SK-N-SH (cell line): Measurements from ENCODE around the gene MAP2K7. TPM values are rescaled to one million over a fixed set of nuclear protein-coding genes. Genes with fewer than 3 reads are reported as not detected.
A peak's percentile ranks its signal among the peaks of the same experiment; 100 is the strongest.

Source experiments
- CTCF ChIA-PET: fragments of 300-600, 350-600 bp; formaldehyde crosslinking; extraction: SDS; loops from one replicate; lab custom pipeline; 2021; lab: Yijun Ruan, JAX
- POLR2A ChIA-PET: fragments of 350-600 bp; sonication (Branson Sonifier 250); formaldehyde crosslinking; extraction: SDS; loops from one replicate; lab custom pipeline; 2020; ENCODE audit warnings: antibody characterized with exemption, inconsistent platforms; lab: Yijun Ruan, JAX
- DNase-seq: peaks from one replicate; pipeline ENCODE4 v3.0.0; 2012
- H2AFZ ChIP-seq: fragments of 200-600 bp; sonication (generic); 2 replicates; pipeline ENCODE4 v1.8.1; 2016; ENCODE audit warnings: antibody characterized with exemption, mild to moderate bottlenecking, low read depth
- H3F3A ChIP-seq: fragments of 200-600 bp; sonication (generic); replicated peaks from 2 replicates; pipeline ENCODE3; 2016; ENCODE audit warnings: antibody characterized with exemption, mild to moderate bottlenecking; ENCODE audit not compliant: insufficient read depth
- H3K27ac ChIP-seq, 2 experiments: fragments of 200-500 bp in 1 of 2; fragments of 200-600 bp in 1 of 2; sonication (Bioruptor generic) in 1 of 2; sonication (generic), shearing (Covaris generic) in 1 of 2; 2 replicates each; pipeline versions ENCODE4 v1.5.1 to v1.6.1; 2014 to 2016; ENCODE audit warnings: low read depth in 2 of 2, inconsistent platforms in 1 of 2, low read length in 1 of 2, mild to moderate bottlenecking in 1 of 2, mixed read lengths in 1 of 2
- H3K27me3 ChIP-seq: fragments of 200-600 bp; sonication (generic), shearing (Covaris generic); 2 replicates; pipeline ENCODE4 v1.6.1; 2016; ENCODE audit warnings: mixed run types; ENCODE audit not compliant: insufficient read depth
- H3K36me3 ChIP-seq, 2 experiments: fragments of 200-500 bp in 1 of 2; fragments of 200-600 bp in 1 of 2; sonication (Bioruptor generic) in 1 of 2; sonication (generic) in 1 of 2; replicated peaks in 1 of 2; 2 replicates each; pipeline versions ENCODE3 to v1.5.1; 2014 to 2016; ENCODE audit warnings: low read length in 1 of 2, mild to moderate bottlenecking in 1 of 2; ENCODE audit not compliant: insufficient read depth in 2 of 2, control insufficient read depth in 1 of 2
- H3K4me1 ChIP-seq, 2 experiments: fragments of 200-500 bp in 1 of 2; fragments of 200-600 bp in 1 of 2; sonication (Bioruptor generic) in 1 of 2; sonication (generic), shearing (Covaris generic) in 1 of 2; 2 replicates each; pipeline versions ENCODE4 v1.5.1 to v1.6.1; 2014 to 2016; ENCODE audit warnings: low read depth in 1 of 2, low read length in 1 of 2, mixed run types in 1 of 2; ENCODE audit not compliant: insufficient read depth in 2 of 2, control insufficient read depth in 1 of 2
- H3K4me2 ChIP-seq: fragments of 200-600 bp; sonication (generic), shearing (Covaris generic); 2 replicates; pipeline ENCODE4 v1.6.1; 2017; ENCODE audit warnings: mixed run types
- H3K4me3 ChIP-seq, 2 experiments: fragments of 200-500 bp in 1 of 2; fragments of 200-600 bp in 1 of 2; sonication (Bioruptor generic) in 1 of 2; sonication (generic), shearing (Covaris generic) in 1 of 2; 2 replicates each; pipeline versions ENCODE4 v1.5.1 to v1.8.1; 2014 to 2016; ENCODE audit warnings: low read depth in 2 of 2, inconsistent platforms in 1 of 2, low read length in 1 of 2, mild to moderate bottlenecking in 1 of 2, mixed read lengths in 1 of 2, moderate library complexity in 1 of 2
- H3K79me2 ChIP-seq: fragments of 200-600 bp; sonication (generic); 2 replicates; pipeline ENCODE4 v1.8.1; 2017; ENCODE audit warnings: mild to moderate bottlenecking; ENCODE audit not compliant: insufficient read depth
- H3K9ac ChIP-seq: fragments of 200-600 bp; sonication (generic); 2 replicates; pipeline ENCODE4 v1.6.1; 2017; ENCODE audit warnings: mixed run types
- H3K9me2 ChIP-seq: fragments of 200-600 bp; sonication (generic); 2 replicates; pipeline ENCODE4 v1.6.1; 2017; ENCODE audit warnings: mixed run types
- H3K9me3 ChIP-seq: fragments of 200-600 bp; sonication (generic); 2 replicates; pipeline ENCODE4 v1.6.1; 2017; ENCODE audit warnings: mixed run types, mild to moderate bottlenecking, moderate library complexity
- H4K20me1 ChIP-seq: fragments of 200-600 bp; sonication (generic); 2 replicates; pipeline ENCODE4 v1.6.1; 2017; ENCODE audit warnings: mild to moderate bottlenecking, mixed run types; ENCODE audit not compliant: insufficient read depth
- CHD2 ChIP-seq: fragments of 150-350 bp; IDR thresholded peaks from 2 replicates; pipeline ENCODE4 v1.6.1; 2018; ENCODE audit warnings: low read length; ENCODE audit not compliant: partially characterized antibody
- ELF1 ChIP-seq: IDR thresholded peaks from 2 replicates; pipeline ENCODE4 v1.4.0; 2012
- EZH2phosphoT487 ChIP-seq: fragments of 200-600 bp; sonication (generic); IDR thresholded peaks from 2 replicates; pipeline ENCODE4 v1.6.1; 2017; ENCODE audit warnings: low read depth, mixed run types, mild to moderate bottlenecking, antibody characterized with exemption, moderate library complexity, borderline replicate concordance
- FOXJ3 ChIP-seq: sonication (generic); formaldehyde crosslinking; IDR thresholded peaks from 2 replicates; pipeline ENCODE4 v1.5.1; 2020; ENCODE audit warnings: mild to moderate bottlenecking, missing genetic modification reagents
- FOXM1 ChIP-seq: IDR thresholded peaks from 2 replicates; pipeline ENCODE4 v1.4.0; 2012; ENCODE audit warnings: low read depth, mild to moderate bottlenecking
- GABPA ChIP-seq: IDR thresholded peaks from 2 replicates; pipeline ENCODE4 v1.4.0; 2012; ENCODE audit warnings: low read depth, mild to moderate bottlenecking
- GATA2 ChIP-seq: sonication (generic); formaldehyde crosslinking; IDR thresholded peaks from 2 replicates; pipeline ENCODE4 v1.5.0; 2020; ENCODE audit warnings: mild to moderate bottlenecking, missing genetic modification reagents
- MEF2A ChIP-seq: IDR thresholded peaks from 2 replicates; pipeline ENCODE4 v1.4.0; 2012; ENCODE audit warnings: low read depth, borderline replicate concordance
- NFIC ChIP-seq: IDR thresholded peaks from 2 replicates; pipeline ENCODE4 v1.4.0; 2012; ENCODE audit warnings: borderline replicate concordance
- NRF1 ChIP-seq: IDR thresholded peaks from 2 replicates; pipeline ENCODE4 v1.6.1; 2012; ENCODE audit warnings: low read depth, mild to moderate bottlenecking, low read length
- PBX3 ChIP-seq: IDR thresholded peaks from 2 replicates; pipeline ENCODE4; 2012
- POLR2AphosphoS5 ChIP-seq: IDR thresholded peaks from 2 replicates; pipeline ENCODE4 v1.6.1; 2012; ENCODE audit warnings: low read depth, low read length
- RXRA ChIP-seq: IDR thresholded peaks from 2 replicates; pipeline ENCODE4 v1.4.0; 2012; ENCODE audit warnings: low read depth, mild to moderate bottlenecking, borderline replicate concordance
- SIN3A ChIP-seq: IDR thresholded peaks from 2 replicates; pipeline ENCODE4 v1.6.1; 2012; ENCODE audit warnings: low read depth, mild to moderate bottlenecking, low read length, moderate library complexity, borderline replicate concordance
- SMC3 ChIP-seq: IDR thresholded peaks from 2 replicates; pipeline ENCODE4 v1.6.1; 2012; ENCODE audit warnings: low read depth, low read length, improper control_type of control experiment
- TCF12 ChIP-seq: IDR thresholded peaks from 2 replicates; pipeline ENCODE4 v1.4.0; 2012
- TEAD4 ChIP-seq: IDR thresholded peaks from 2 replicates; pipeline ENCODE4 v1.4.0; 2012; ENCODE audit warnings: mild to moderate bottlenecking, borderline replicate concordance; ENCODE audit not compliant: insufficient read depth
- WGBS: methylation state at CpG from one replicate; pipeline ENCODE4 v1.1.6; 2017; ENCODE audit warnings: low lambda C conversion rate; 5-methylcytosine and 5-hydroxymethylcytosine counted together
- polyA plus RNA-seq, 3 experiments: library from polyadenylated mRNA; depleted of rRNA; stranded (reverse); fragments of >200 nt; gene quantifications; 2 replicates each; pipeline ENCODE4 v1.2.3, GENCODE V29; 2012

Gene MAP2K7
- polyA plus RNA-seq, 1 of the 3 experiments (the other 2 are of a cell fraction), result 13.0 TPM

GRCh38 chr19:7915250-7916102 is 11.8 kb downstream of the MAP2K7 start:
- H3K4me2 ChIP-seq, result peak overlapping the region; percentile 57
- peaks cover 0 to 24% of the 10 kb centered on the region in 2 experiments for H3K36me3 ChIP-seq
- H3K9ac ChIP-seq, result no peak overlapping the region
- H3K9me2 ChIP-seq, result no peaks in the 10 kb centered on the region
- H4K20me1 ChIP-seq, result no peaks in the 10 kb centered on the region
- peaks cover 7% of the 10 kb centered on the region; the same call in 1 of the 2 replicates for H3K27me3 ChIP-seq
- H3F3A ChIP-seq, result peaks cover 10% of the 10 kb centered on the region
- H3K79me2 ChIP-seq, result no peaks in the 10 kb centered on the region
- no peaks in the 10 kb centered on the region for H3K9me3 ChIP-seq
- H3K4me3 ChIP-seq, result peak overlapping the region; percentile 37 to 43; a peak in 3 of 4 replicates
- no peak for DNase-seq
- no peak overlapping the region for H2AFZ ChIP-seq
- 66% methylated on average over 18 of the region's 24 CpGs for WGBS
- H3K27ac ChIP-seq, result no peak overlapping the region
- no peak for TF ChIP-seq SIN3A
- TF ChIP-seq NFIC, result no peak
- no peak for TF ChIP-seq POLR2AphosphoS5
- no peak for TF ChIP-seq GATA2 (CRISPR knock-in tag)
- no peak for TF ChIP-seq CHD2
- no peak for TF ChIP-seq ELF1
- TF ChIP-seq TEAD4, result no peak
- TF ChIP-seq FOXM1, result no peak
- TF ChIP-seq RXRA, result no peak
- no peak for TF ChIP-seq GABPA
- TF ChIP-seq TCF12, result no peak
- no peak for TF ChIP-seq EZH2phosphoT487
- TF ChIP-seq MEF2A, result no peak
- TF ChIP-seq NRF1, result no peak
- no peak for TF ChIP-seq FOXJ3 (CRISPR knock-in tag)
- TF ChIP-seq PBX3, result no peak
- TF ChIP-seq SMC3, result no peak
- POLR2A ChIA-PET, result interaction anchor here (1.8 to 2.2 kb wide), 3 partner anchors 8 to 53 kb away, joined by 4 to 6 read pairs (median 5); partner anchors contain the start of gene MAP2K7
- CTCF ChIA-PET, result interaction anchor here (0.6 to 5.0 kb wide), 4 partner anchors 12 to 411 kb away, joined by 3 to 26 read pairs (median 16); partner anchors contain the start of gene MAP2K7
- peaks cover 0 to 14% of the 10 kb centered on the region in 2 experiments; a peak in 2 of 4 replicates for H3K4me1 ChIP-seq
